ENCODE measurements around the gene LARGE1.

The LARGE1 gene

GRCh38 chr22:33715237-33715985 lies 204.9 kb downstream of the LARGE1 start:
- DNase-seq = no peak

- DNase-seq = no peak
Measured at GRCh38 chr22:33710326-33710725, 209.9 kb downstream of the LARGE1 start.

GRCh38 chr22:33707581-33707980 lies 212.7 kb downstream of the LARGE1 start:
- DNase-seq = no peak

GRCh38 chr22:33706100-33706499 lies 214.2 kb downstream of the LARGE1 start:
- no peak for DNase-seq

GRCh38 chr22:33699176-33699575 lies 221.1 kb downstream of the LARGE1 start:
- DNase-seq = no peak

- no peak for DNase-seq
Measured at GRCh38 chr22:33697640-33698039, 222.6 kb downstream of the LARGE1 start.

GRCh38 chr22:33691057-33691630 lies 229.1 kb downstream of the LARGE1 start:
- no peak for DNase-seq

GRCh38 chr22:33688903-33689302 lies 231.4 kb downstream of the LARGE1 start:
- DNase-seq = no peak

GRCh38 chr22:33687464-33687863 lies 232.8 kb downstream of the LARGE1 start:
- no peak for DNase-seq

GRCh38 chr22:33684087-33684486 lies 236.2 kb downstream of the LARGE1 start:
- no peak for DNase-seq

GRCh38 chr22:33682927-33683326 lies 237.3 kb downstream of the LARGE1 start:
- DNase-seq = no peak

- DNase-seq = no peak
Measured at GRCh38 chr22:33680632-33681031, 239.6 kb downstream of the LARGE1 start.

GRCh38 chr22:33678523-33678922 lies 241.8 kb downstream of the LARGE1 start:
- no peak for DNase-seq

- no peak for DNase-seq
Measured at GRCh38 chr22:33677536-33677935, 242.7 kb downstream of the LARGE1 start.

- no peak for DNase-seq
Measured at GRCh38 chr22:33674357-33674756, 245.9 kb downstream of the LARGE1 start.

- DNase-seq = no peak
Measured at GRCh38 chr22:33669746-33670145, 250.5 kb downstream of the LARGE1 start.

- DNase-seq = no peak
Measured at GRCh38 chr22:33666961-33667619, 253.2 kb downstream of the LARGE1 start.

- peak; percentile 1 for DNase-seq
Measured at GRCh38 chr22:33666279-33666960, 253.9 kb downstream of the LARGE1 start.

GRCh38 chr22:33659448-33659847 lies 260.8 kb downstream of the LARGE1 start:
- DNase-seq = no peak

- DNase-seq = no peak
Measured at GRCh38 chr22:33658775-33659174, 261.5 kb downstream of the LARGE1 start.

- DNase-seq = no peak
Measured at GRCh38 chr22:33657670-33658069, 262.6 kb downstream of the LARGE1 start.

GRCh38 chr22:33656808-33657628 lies 263.3 kb downstream of the LARGE1 start:
- DNase-seq = no peak

Data from hematopoietic multipotent progenitor cell treated with erythropoietin and hydrocortisone succinate and interleukin-3 and kit ligand, for 4 days (in vitro differentiated cells).